C4-2B (cell line): Measurements from ENCODE around the gene AFF2.

ENCODE experiments used
- H3K27ac ChIP-seq: fragments of 450-650 bp; 2 replicates; pipeline ENCODE4 v1.5.1; 2017
- CTCF ChIP-seq: fragments of 450-650 bp; conservative IDR thresholded peaks from 2 replicates; pipeline ENCODE4 v1.5.1; 2017; ENCODE audit warnings: mild to moderate bottlenecking
- ZFX ChIP-seq: fragments of 450-650 bp; IDR thresholded peaks from 2 replicates; pipeline ENCODE4 v1.6.1; 2017

The AFF2 gene

GRCh38 chrX:148930206-148930729, 429.9 kb downstream of the AFF2 start:
- no peak overlapping the region for H3K27ac ChIP-seq
- TF ChIP-seq CTCF (no peak), ZFX (no peak)

- TF ChIP-seq CTCF (no peak), ZFX (no peak)
- no peak overlapping the region for H3K27ac ChIP-seq
These were observed 433.5 kb downstream of the AFF2 start for GRCh38 chrX:148933881-148934280.

GRCh38 chrX:148938348-148938747, 437.9 kb downstream of the AFF2 start:
- TF ChIP-seq ZFX (no peak), CTCF (no peak)
- no peak overlapping the region for H3K27ac ChIP-seq

GRCh38 chrX:148940411-148940996, 440.1 kb downstream of the AFF2 start:
- no peak for TF ChIP-seq ZFX
- no peak for TF ChIP-seq CTCF
- H3K27ac ChIP-seq = no peak overlapping the region

DNA sequence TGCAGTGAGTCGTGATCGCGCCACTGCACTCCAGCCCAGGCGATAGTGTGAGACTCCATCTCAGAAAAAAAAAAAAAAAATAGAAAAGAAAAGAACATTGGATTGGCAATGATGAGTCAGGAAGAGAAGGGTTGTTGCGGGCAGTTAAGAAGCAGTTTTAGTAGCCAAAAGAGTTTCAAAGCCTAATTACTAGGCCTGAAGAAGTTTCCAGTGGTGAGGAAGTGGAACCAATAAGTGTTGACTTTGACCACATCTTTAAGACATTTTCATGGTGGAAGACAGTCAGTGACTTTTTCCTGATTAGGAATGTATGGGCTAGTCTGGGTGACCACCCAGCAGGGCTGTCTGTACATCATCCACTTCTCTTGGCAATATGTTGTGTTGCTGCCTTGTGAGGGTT, 442.3 kb downstream of the AFF2 start:
- no peak for TF ChIP-seq ZFX
- H3K27ac ChIP-seq = no peak overlapping the region

DNA sequence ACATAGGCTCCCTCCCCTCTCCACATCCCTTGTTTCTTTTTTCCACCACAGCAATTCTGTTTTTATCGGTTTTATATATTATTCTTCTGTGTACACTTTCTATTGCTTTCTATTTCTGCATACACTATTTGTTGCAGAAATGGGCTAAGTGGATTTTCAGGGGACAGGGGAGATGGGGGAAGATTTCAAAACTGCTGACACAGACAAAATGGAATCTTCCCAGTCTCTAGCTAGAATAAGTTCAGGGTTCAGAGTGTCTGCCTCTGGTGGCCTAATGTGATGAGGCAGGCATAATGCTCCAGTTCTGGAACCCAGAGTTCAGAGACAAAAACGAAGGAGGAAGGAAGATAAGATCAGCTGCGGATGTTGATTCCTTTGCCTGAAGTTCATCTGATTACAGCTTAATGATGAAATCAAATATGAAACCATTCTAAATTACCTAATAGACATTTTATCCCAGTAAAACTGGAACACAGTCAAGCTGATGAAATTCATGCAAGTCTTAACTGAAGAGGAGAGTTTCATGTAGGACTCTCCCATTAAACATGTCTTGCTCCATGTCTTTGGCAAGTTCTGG, 447.1 kb downstream of the AFF2 start:
- TF ChIP-seq ZFX = no peak
- TF ChIP-seq CTCF = no peak; the same call in 1 of the 2 replicates

DNA sequence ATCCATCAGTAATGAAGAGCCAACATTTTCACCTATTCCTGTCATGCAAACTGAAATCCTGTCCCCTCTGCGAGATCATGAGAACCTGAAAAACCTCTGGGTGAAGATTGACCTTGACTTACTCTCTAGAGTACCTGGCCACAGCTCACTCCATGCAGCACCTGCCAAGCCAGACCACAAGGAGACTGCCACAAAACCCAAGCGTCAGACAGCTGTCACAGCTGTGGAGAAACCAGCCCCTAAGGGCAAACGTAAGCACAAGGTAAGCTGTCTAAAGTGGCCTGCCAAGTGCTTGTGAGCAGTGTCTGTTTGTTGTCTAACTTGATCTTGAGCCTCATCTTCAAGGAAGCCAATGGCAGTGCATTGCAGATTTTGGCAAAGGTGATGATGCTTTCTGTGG, 455.9 kb downstream of the AFF2 start:
- TF ChIP-seq CTCF (no peak), ZFX (no peak)

More for the DNA sequence above, 447.1 kb downstream of the AFF2 start:
- no peak overlapping the region for H3K27ac ChIP-seq

DNA sequence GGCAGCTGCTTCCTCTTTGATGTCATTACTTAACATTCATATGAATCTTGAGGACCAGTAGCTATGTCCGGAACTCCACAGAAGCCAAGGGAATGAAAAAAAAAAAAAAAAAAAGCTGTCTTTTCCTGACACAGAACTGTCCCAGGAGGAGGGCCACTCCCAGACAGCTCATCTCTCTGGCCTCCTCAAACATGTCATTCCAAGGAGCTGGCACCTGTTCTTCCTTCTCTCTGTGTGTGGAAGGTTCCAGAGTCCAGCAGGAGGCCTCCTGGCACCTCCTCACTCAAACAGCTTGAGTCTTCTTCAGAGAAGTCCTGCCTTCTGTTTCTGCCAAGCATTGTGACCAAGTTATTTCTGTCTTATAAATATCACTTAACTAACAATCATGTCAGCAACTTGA, 458.5 kb downstream of the AFF2 start:
- no peak overlapping the region for H3K27ac ChIP-seq
- TF ChIP-seq CTCF (no peak), ZFX (no peak)

More for the DNA sequence above, 455.9 kb downstream of the AFF2 start:
- no peak overlapping the region for H3K27ac ChIP-seq
